HepG2 (cell line): ENCODE measurements around the gene SEC24D. TPM values are rescaled to one million over a fixed set of nuclear protein-coding genes. Genes with fewer than 3 reads are reported as not detected.
A peak's percentile ranks its signal among the peaks of the same experiment; 100 is the strongest.

Source experiments
- ATAC-seq: fragments of 200-7000 bp; cut with Tn5 transposase; 3 replicates; pipeline ENCODE4 v1.9.1; 2020; ENCODE audit warnings: mild to moderate bottlenecking, moderate library complexity
- BruUV-seq: library from RNA; stranded (reverse); fragments of 400-500 nt; replicated peaks from 2 replicates; lab custom pipeline; 2021; lab: Mats Ljungman, UMichigan
- CTCF ChIA-PET: fragments of 300-600 bp; formaldehyde crosslinking; extraction: SDS; loops from one replicate; lab custom pipeline; 2021; ENCODE audit warnings: low total read pairs, inconsistent platforms, low intra/inter-chr PET ratio; lab: Yijun Ruan, JAX
- POLR2A ChIA-PET: fragments of 350-600 bp; sonication (Branson Sonifier 250); formaldehyde crosslinking; loops from one replicate; lab custom pipeline; 2020; ENCODE audit warnings: antibody characterized with exemption, inconsistent platforms; lab: Yijun Ruan, JAX
- DNase-seq: peaks from one replicate; pipeline ENCODE4 v3.0.0-alpha.2; 2015; ENCODE audit warnings: low spot score
- FAIRE-seq: peaks from 3 replicates; lab custom pipeline; 2011; peaks lifted over from hg19 to GRCh38; lab: Jason Lieb, UNC
- H2AFZ ChIP-seq: one replicate; pipeline ENCODE4 v1.6.1; 2011; ENCODE audit warnings: low read length, inconsistent platforms
- H3K27ac ChIP-seq: fragments of 300-600 bp; 3 replicates; pipeline ENCODE4 v1.8.0; 2011; ENCODE audit warnings: mixed run types, mild to moderate bottlenecking, mixed read lengths, low read length, inconsistent platforms; ENCODE audit not compliant: insufficient read depth; ENCODE audit errors: extremely low read length
- H3K27me3 ChIP-seq, 2 experiments: fragments of 200-600 bp in 1 of 2; 2 replicates in 1 of 2; 3 replicates in 1 of 2; pipeline versions ENCODE4 v1.6.0 to v1.8.0; 2011; ENCODE audit warnings: low read length in 2 of 2, mild to moderate bottlenecking in 2 of 2, moderate library complexity in 2 of 2, inconsistent platforms in 1 of 2; ENCODE audit not compliant: insufficient read depth in 2 of 2, control insufficient read depth in 1 of 2
- H3K36me3 ChIP-seq, 2 experiments: fragments of 200-600 bp in 1 of 2; replicated peaks in 1 of 2; 2 replicates in 1 of 2; 3 replicates in 1 of 2; pipeline versions ENCODE4 v1.5.1 to v1.8.0; 2011; ENCODE audit warnings: low read length in 2 of 2, inconsistent platforms in 1 of 2; ENCODE audit not compliant: insufficient read depth in 2 of 2, control insufficient read depth in 1 of 2
- H3K4me1 ChIP-seq: 2 replicates; pipeline ENCODE4 v1.5.1; 2012; ENCODE audit warnings: low read length, inconsistent platforms; ENCODE audit not compliant: insufficient read depth
- H3K4me2 ChIP-seq: 2 replicates; pipeline ENCODE4 v1.6.0; 2011; ENCODE audit warnings: low read depth, low read length, inconsistent platforms
- H3K4me3 ChIP-seq, 3 experiments: fragments of 200-600 bp in 1 of 3; sonication (generic), shearing (Covaris generic) in 1 of 3; replicated peaks in 1 of 3; 2 replicates each; pipeline ENCODE4 v1.5.1; 2011 to 2016; ENCODE audit warnings: low read length in 3 of 3, inconsistent platforms in 2 of 3, low read depth in 2 of 3, mild to moderate bottlenecking in 2 of 3, control low read depth in 1 of 3, mixed read lengths in 1 of 3; ENCODE audit not compliant: insufficient read depth in 1 of 3
- H3K79me2 ChIP-seq: one replicate; pipeline ENCODE4 v1.6.1; 2011; ENCODE audit warnings: low read length, inconsistent platforms; ENCODE audit not compliant: insufficient read depth
- H3K9ac ChIP-seq: 2 replicates; pipeline ENCODE4 v1.6.0; 2011; ENCODE audit warnings: mild to moderate bottlenecking, low read depth, low read length, inconsistent platforms; ENCODE audit not compliant: insufficient read depth
- H3K9me3 ChIP-seq: 2 replicates; pipeline ENCODE4 v1.5.1; 2012; ENCODE audit warnings: mild to moderate bottlenecking, low read length
- H4K20me1 ChIP-seq: 2 replicates; pipeline ENCODE4 v1.6.0; 2011; ENCODE audit warnings: inconsistent platforms, mild to moderate bottlenecking, low read length, moderate library complexity; ENCODE audit not compliant: insufficient read depth
- ATF5 ChIP-seq: sonication (generic); formaldehyde crosslinking; IDR thresholded peaks from 2 replicates; pipeline ENCODE4 v1.4.0; 2020; ENCODE audit warnings: mild to moderate bottlenecking, low read depth, missing genetic modification reagents
- CBX5 ChIP-seq: sonication (generic); formaldehyde crosslinking; IDR thresholded peaks from 2 replicates; pipeline ENCODE4 v1.4.0; 2020; ENCODE audit warnings: missing genetic modification reagents, borderline replicate concordance
- E2F1 ChIP-seq: sonication (generic); formaldehyde crosslinking; IDR thresholded peaks from 2 replicates; pipeline ENCODE4 v1.5.0; 2020; ENCODE audit warnings: missing genetic modification reagents
- HDAC6 ChIP-seq: fragments of 200-600 bp; sonication (generic); IDR thresholded peaks from 2 replicates; pipeline ENCODE4 v1.7.0; 2017; ENCODE audit warnings: mild to moderate bottlenecking, antibody characterized with exemption, low read length, low read depth
- HNF4G ChIP-seq, 2 experiments: sonication (generic) in 1 of 2; formaldehyde crosslinking in 1 of 2; IDR thresholded peaks; 2 replicates each; pipeline versions ENCODE4 v1.4.0 to v1.6.1; 2011 to 2020; ENCODE audit warnings: borderline replicate concordance in 2 of 2, low read depth in 2 of 2, mild to moderate bottlenecking in 2 of 2, low read length in 1 of 2, missing genetic modification reagents in 1 of 2, moderate library complexity in 1 of 2
- NFATC3 ChIP-seq: sonication (generic); formaldehyde crosslinking; IDR thresholded peaks from 2 replicates; pipeline ENCODE4 v1.5.1; 2020; ENCODE audit warnings: mild to moderate bottlenecking, missing genetic modification reagents
- PITX1 ChIP-seq: sonication (generic); formaldehyde crosslinking; IDR thresholded peaks from 2 replicates; pipeline ENCODE4 v1.5.1; 2020; ENCODE audit warnings: mild to moderate bottlenecking, missing genetic modification reagents
- PPARG ChIP-seq: conservative IDR thresholded peaks from 2 replicates; pipeline ENCODE4 v1.6.1; 2016; ENCODE audit warnings: missing biosample characterization, missing genetic modification reagents
- SMAD1 ChIP-seq: sonication (generic); formaldehyde crosslinking; IDR thresholded peaks from 2 replicates; pipeline ENCODE4 v1.4.0; 2020; ENCODE audit warnings: missing genetic modification reagents, low read depth, mild to moderate bottlenecking, borderline replicate concordance
- SRSF4 ChIP-seq: fragments of 200-400 bp; formaldehyde crosslinking; IDR thresholded peaks from one replicate; pipeline ENCODE4 v1.6.1; 2018; ENCODE audit warnings: mild to moderate bottlenecking, low read depth, low read length, moderate library complexity; ENCODE audit not compliant: poor library complexity, severe bottlenecking
- ZNF646 ChIP-seq: sonication (generic); formaldehyde crosslinking; IDR thresholded peaks from 2 replicates; pipeline ENCODE4 v1.9.0; 2021; ENCODE audit warnings: mild to moderate bottlenecking, missing genetic modification reagents
- ZSCAN21 ChIP-seq: sonication (generic); formaldehyde crosslinking; IDR thresholded peaks from 2 replicates; pipeline ENCODE4 v1.8.0; 2022; ENCODE audit warnings: mild to moderate bottlenecking, missing genetic modification reagents, moderate library complexity, borderline replicate concordance
- WGBS: methylation state at CpG from one replicate; pipeline ENCODE4 v1.1.6; 2017; ENCODE audit warnings: low lambda C conversion rate; 5-methylcytosine and 5-hydroxymethylcytosine counted together
- in situ Hi-C: cut with HindIII; loops from 2 replicates; pipeline ENCODE4 v1.10.0; 2017; ENCODE audit warnings: low pct_unique_long_range_greater_than_20kb; ENCODE audit not compliant: extremely low pct_ligation_motif_present
- intact Hi-C: fragments of 100-400 bp; cut with micrococcal nuclease; formaldehyde crosslinking; loops from one replicate; pipeline ENCODE4 v1.10.0; 2022; ENCODE audit not compliant: unreplicated experiment
- polyA plus RNA-seq, 8 experiments: library from polyadenylated mRNA; depleted of rRNA in 3 of 8; stranded (reverse) in 7 of 8; unstranded in 1 of 8; fragments of >200 nt; fragmentation: Illumina TruSeq in 4 of 8; extraction: Trizol in 4 of 8; gene quantifications; 2 replicates each; pipeline versions ENCODE4 v1.2.1 to v1.2.3, GENCODE V29; 2011 to 2016; ENCODE audit warnings: low read depth in 4 of 8, missing spikeins in 1 of 8, mixed read lengths in 1 of 8; ENCODE audit not compliant: insufficient read depth in 1 of 8
- total RNA-seq, 5 experiments: library from RNA; depleted of rRNA; stranded (reverse); fragments of >200 nt; fragmentation: Illumina TruSeq; extraction: Trizol; gene quantifications; 2 replicates each; pipeline ENCODE4 v1.2.3, GENCODE V29; 2016; ENCODE audit warnings: low read depth in 1 of 5
- TF ChIP-seq, protein P1 (sequence below): sonication (generic); formaldehyde crosslinking; IDR thresholded peaks from 2 replicates; pipeline ENCODE4 v1.5.1; 2020; ENCODE audit warnings: mild to moderate bottlenecking, missing genetic modification reagents, moderate library complexity

Gene SEC24D
- total and polyA plus RNA-seq, 2 of the 13 experiments (the other 11 are each of a cell fraction or from before 2014, with no cell fraction given): 30.0 to 51.1 TPM

- CTCF ChIA-PET: interaction anchor here (1.4 kb wide), 1 partner anchor 149 kb away, joined by 6 read pairs; no protein-coding TSS in a partner anchor
- peak; percentile 50; the same call in 2 of the 3 replicates for ATAC-seq
- Histone ChIP-seq H3K4me3 (no peak overlapping the region), H3K4me2 (no peak overlapping the region), H4K20me1 (no peaks in the 10 kb centered on the region; the same call in 1 of the 2 replicates), H3K36me3 (peaks cover 20 to 73% of the 10 kb centered on the region in 2 experiments), H3K79me2 (no peaks in the 10 kb centered on the region), H3K9ac (no peak overlapping the region), H3K27ac (peak overlapping the region; percentile 24), H3K27me3 (no peaks in the 10 kb centered on the region), H2AFZ (no peak overlapping the region), H3K4me1 (0 out of 2 replicates have a peak, but pooled peaks cover 6% of the 10 kb centered on the region), H3K9me3 (no peaks in the 10 kb centered on the region)
- no TSS peak for BruUV-seq
- FAIRE-seq: no peak
- 78% methylated on average over 6 of the region's 6 CpGs for WGBS
- in situ Hi-C loops (no loop called here), intact Hi-C loops (loop anchor here (1.0 kb wide), 2 partner anchors 149 to 227 kb away; no protein-coding TSS in a partner anchor)
- DNase-seq: no peak
- POLR2A ChIA-PET: no interaction called here
- no peak for TF ChIP-seq E2F1 (CRISPR knock-in tag)
- no peak for TF ChIP-seq CBX5 (CRISPR knock-in tag)
- no peak for TF ChIP-seq ZNF646 (CRISPR knock-in tag)
- TF ChIP-seq PITX1: no peak
- TF ChIP-seq SMAD1: no peak
- no peak for TF ChIP-seq PPARG (CRISPR knock-in tag)
- TF ChIP-seq, protein P1, sequence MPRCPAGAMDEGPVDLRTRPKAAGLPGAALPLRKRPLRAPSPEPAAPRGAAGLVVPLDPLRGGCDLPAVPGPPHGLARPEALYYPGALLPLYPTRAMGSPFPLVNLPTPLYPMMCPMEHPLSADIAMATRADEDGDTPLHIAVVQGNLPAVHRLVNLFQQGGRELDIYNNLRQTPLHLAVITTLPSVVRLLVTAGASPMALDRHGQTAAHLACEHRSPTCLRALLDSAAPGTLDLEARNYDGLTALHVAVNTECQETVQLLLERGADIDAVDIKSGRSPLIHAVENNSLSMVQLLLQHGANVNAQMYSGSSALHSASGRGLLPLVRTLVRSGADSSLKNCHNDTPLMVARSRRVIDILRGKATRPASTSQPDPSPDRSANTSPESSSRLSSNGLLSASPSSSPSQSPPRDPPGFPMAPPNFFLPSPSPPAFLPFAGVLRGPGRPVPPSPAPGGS (CRISPR knock-in tag): no peak
- no peak for TF ChIP-seq HDAC6
- TF ChIP-seq SRSF4: no peak
- no peak for TF ChIP-seq HNF4G (IDR thresholded peaks at IDR 0.05; ENCODE audit: borderline replicate concordance, low read depth, low read length)
- no peak for TF ChIP-seq HNF4G (CRISPR knock-in tag; IDR thresholded peaks at IDR 0.05; ENCODE audit: borderline replicate concordance, low read depth)
- TF ChIP-seq ZSCAN21 (CRISPR knock-in tag): no peak
- no peak for TF ChIP-seq ATF5
- no peak for TF ChIP-seq NFATC3 (CRISPR knock-in tag)
These were observed 94.5 kb downstream of the SEC24D start for GRCh38 chr4:118741301-118741855.
